K562 (cell line): ENCODE results near the gene ITPR1. TPM values are rescaled to one million over a fixed set of nuclear protein-coding genes. Genes with fewer than 3 reads are reported as not detected.

ENCODE experiments used
- polyA plus RNA-seq, 8 experiments: library from polyadenylated mRNA; depleted of rRNA in 4 of 8; stranded (reverse) in 5 of 8; unstranded in 3 of 8; fragments of >200 nt; fragmentation: Nextera tagmentation in 2 of 8; fragmentation: Illumina TruSeq in 1 of 8; extraction: Ambion mirVana in 2 of 8; extraction: Trizol in 1 of 8; gene quantifications; 2 replicates each; pipeline versions ENCODE4 v1.2.1 to v1.2.3, GENCODE V29; 2011 to 2014; ENCODE audit warnings: inconsistent platforms in 1 of 8, missing spikeins in 1 of 8
- total RNA-seq, 7 experiments: library from RNA; depleted of rRNA in 6 of 7; stranded (reverse); fragments of >200 nt in 6 of 7; fragmentation: Illumina TruSeq in 2 of 7; extraction: Trizol in 2 of 7; gene quantifications; 2 replicates each; pipeline versions ENCODE4 v1.2.1 to v1.2.3, GENCODE V29; 2011 to 2021; ENCODE audit warnings: low replicate concordance in 1 of 7
- TF ChIP-seq, protein P1 (sequence below): fragments of 450-650 bp; IDR thresholded peaks from 2 replicates; pipeline ENCODE4 v1.6.1; 2016; ENCODE audit warnings: mild to moderate bottlenecking, moderate library complexity

Gene ITPR1
- total and polyA plus RNA-seq, 9 of the 15 experiments (the other 6 are each of a cell fraction or from before 2014, with no cell fraction given): 22.4 to 40.0 (median 27.4) TPM

DNA sequence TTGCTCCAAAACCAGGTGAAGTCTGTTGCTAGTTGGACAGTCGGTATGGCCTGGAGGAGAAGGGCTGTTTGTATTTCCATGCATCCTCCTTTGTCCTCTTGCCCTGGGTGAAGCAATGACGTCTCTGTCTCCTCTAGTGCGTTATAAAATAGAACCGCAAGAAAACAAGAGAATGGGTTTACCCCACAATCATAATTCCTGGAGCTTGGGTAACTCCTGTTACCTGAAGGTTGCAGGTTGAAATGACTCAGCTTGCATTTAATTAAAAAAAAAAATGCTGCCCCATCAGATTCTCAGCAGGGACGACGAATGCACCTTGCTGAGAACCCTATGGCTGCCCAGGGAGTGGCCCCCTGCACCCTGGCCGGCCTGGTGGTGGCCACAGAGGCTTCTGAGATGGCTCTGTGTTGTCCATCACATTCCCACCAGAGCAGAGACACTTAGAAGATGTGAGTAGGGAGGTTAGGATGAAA, 257.9 kb downstream of the ITPR1 start (continued):
- TF ChIP-seq, protein P1, sequence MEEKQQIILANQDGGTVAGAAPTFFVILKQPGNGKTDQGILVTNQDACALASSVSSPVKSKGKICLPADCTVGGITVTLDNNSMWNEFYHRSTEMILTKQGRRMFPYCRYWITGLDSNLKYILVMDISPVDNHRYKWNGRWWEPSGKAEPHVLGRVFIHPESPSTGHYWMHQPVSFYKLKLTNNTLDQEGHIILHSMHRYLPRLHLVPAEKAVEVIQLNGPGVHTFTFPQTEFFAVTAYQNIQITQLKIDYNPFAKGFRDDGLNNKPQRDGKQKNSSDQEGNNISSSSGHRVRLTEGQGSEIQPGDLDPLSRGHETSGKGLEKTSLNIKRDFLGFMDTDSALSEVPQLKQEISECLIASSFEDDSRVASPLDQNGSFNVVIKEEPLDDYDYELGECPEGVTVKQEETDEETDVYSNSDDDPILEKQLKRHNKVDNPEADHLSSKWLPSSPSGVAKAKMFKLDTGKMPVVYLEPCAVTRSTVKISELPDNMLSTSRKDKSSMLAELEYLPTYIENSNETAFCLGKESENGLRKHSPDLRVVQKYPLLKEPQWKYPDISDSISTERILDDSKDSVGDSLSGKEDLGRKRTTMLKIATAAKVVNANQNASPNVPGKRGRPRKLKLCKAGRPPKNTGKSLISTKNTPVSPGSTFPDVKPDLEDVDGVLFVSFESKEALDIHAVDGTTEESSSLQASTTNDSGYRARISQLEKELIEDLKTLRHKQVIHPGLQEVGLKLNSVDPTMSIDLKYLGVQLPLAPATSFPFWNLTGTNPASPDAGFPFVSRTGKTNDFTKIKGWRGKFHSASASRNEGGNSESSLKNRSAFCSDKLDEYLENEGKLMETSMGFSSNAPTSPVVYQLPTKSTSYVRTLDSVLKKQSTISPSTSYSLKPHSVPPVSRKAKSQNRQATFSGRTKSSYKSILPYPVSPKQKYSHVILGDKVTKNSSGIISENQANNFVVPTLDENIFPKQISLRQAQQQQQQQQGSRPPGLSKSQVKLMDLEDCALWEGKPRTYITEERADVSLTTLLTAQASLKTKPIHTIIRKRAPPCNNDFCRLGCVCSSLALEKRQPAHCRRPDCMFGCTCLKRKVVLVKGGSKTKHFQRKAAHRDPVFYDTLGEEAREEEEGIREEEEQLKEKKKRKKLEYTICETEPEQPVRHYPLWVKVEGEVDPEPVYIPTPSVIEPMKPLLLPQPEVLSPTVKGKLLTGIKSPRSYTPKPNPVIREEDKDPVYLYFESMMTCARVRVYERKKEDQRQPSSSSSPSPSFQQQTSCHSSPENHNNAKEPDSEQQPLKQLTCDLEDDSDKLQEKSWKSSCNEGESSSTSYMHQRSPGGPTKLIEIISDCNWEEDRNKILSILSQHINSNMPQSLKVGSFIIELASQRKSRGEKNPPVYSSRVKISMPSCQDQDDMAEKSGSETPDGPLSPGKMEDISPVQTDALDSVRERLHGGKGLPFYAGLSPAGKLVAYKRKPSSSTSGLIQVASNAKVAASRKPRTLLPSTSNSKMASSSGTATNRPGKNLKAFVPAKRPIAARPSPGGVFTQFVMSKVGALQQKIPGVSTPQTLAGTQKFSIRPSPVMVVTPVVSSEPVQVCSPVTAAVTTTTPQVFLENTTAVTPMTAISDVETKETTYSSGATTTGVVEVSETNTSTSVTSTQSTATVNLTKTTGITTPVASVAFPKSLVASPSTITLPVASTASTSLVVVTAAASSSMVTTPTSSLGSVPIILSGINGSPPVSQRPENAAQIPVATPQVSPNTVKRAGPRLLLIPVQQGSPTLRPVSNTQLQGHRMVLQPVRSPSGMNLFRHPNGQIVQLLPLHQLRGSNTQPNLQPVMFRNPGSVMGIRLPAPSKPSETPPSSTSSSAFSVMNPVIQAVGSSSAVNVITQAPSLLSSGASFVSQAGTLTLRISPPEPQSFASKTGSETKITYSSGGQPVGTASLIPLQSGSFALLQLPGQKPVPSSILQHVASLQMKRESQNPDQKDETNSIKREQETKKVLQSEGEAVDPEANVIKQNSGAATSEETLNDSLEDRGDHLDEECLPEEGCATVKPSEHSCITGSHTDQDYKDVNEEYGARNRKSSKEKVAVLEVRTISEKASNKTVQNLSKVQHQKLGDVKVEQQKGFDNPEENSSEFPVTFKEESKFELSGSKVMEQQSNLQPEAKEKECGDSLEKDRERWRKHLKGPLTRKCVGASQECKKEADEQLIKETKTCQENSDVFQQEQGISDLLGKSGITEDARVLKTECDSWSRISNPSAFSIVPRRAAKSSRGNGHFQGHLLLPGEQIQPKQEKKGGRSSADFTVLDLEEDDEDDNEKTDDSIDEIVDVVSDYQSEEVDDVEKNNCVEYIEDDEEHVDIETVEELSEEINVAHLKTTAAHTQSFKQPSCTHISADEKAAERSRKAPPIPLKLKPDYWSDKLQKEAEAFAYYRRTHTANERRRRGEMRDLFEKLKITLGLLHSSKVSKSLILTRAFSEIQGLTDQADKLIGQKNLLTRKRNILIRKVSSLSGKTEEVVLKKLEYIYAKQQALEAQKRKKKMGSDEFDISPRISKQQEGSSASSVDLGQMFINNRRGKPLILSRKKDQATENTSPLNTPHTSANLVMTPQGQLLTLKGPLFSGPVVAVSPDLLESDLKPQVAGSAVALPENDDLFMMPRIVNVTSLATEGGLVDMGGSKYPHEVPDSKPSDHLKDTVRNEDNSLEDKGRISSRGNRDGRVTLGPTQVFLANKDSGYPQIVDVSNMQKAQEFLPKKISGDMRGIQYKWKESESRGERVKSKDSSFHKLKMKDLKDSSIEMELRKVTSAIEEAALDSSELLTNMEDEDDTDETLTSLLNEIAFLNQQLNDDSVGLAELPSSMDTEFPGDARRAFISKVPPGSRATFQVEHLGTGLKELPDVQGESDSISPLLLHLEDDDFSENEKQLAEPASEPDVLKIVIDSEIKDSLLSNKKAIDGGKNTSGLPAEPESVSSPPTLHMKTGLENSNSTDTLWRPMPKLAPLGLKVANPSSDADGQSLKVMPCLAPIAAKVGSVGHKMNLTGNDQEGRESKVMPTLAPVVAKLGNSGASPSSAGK: no peak
